Liver (tissue), 3 donors: Measurements from ENCODE around the gene SLC25A43.

Experiments
- CTCF ChIP-seq: fragments of 150-350 bp; IDR thresholded peaks from 2 replicates; pipeline ENCODE4 v1.5.1; 2017; ENCODE audit warnings: improper control_type of control experiment, low read depth, low read length; ENCODE audit not compliant: missing input control
- SP1 ChIP-seq: IDR thresholded peaks from 2 replicates; pipeline ENCODE4 v1.6.1; 2018; ENCODE audit warnings: antibody characterized with exemption, mild to moderate bottlenecking
- YY1 ChIP-seq: IDR thresholded peaks from 2 replicates; pipeline ENCODE4 v1.6.1; 2016; ENCODE audit warnings: antibody characterized with exemption, mild to moderate bottlenecking
- donor health status: healthy.
- donor health status: healthy.

GRCh38 chrX:119465555-119465954 lies 66.4 kb downstream of the SLC25A43 start:
- TF ChIP-seq CTCF (no peak), YY1 (no peak), SP1 (no peak)
